ENCODE results near the gene HDAC11.
A peak's percentile ranks its signal among the peaks of the same experiment; 100 is the strongest.

Gene HDAC11

DNA sequence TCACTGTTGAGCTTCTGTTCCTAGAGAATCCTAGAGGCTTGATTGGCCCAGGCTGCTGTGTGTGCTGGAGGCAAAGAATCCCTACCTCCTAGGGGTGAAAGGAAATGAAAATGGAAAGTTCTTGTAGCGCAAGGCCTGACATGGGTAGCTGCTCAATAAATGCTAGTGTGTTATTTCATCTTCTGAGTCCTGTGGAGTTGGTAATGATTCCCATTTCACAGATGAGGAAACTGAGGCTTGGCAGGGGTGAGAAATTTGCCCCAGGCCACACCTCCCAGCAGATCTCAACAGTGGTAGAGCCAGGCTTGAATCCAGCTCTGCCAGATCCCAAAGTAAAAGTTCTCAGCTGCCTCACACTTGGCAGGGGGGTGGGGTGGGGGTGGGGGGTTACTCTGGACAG lies 26.1 kb downstream of the HDAC11 start:
- DNase-seq (ENCODE audit: low read depth), result no peak
- H3K4me3 ChIP-seq (ENCODE audit: low read length), result no peak overlapping the region
- TF ChIP-seq, protein P1, sequence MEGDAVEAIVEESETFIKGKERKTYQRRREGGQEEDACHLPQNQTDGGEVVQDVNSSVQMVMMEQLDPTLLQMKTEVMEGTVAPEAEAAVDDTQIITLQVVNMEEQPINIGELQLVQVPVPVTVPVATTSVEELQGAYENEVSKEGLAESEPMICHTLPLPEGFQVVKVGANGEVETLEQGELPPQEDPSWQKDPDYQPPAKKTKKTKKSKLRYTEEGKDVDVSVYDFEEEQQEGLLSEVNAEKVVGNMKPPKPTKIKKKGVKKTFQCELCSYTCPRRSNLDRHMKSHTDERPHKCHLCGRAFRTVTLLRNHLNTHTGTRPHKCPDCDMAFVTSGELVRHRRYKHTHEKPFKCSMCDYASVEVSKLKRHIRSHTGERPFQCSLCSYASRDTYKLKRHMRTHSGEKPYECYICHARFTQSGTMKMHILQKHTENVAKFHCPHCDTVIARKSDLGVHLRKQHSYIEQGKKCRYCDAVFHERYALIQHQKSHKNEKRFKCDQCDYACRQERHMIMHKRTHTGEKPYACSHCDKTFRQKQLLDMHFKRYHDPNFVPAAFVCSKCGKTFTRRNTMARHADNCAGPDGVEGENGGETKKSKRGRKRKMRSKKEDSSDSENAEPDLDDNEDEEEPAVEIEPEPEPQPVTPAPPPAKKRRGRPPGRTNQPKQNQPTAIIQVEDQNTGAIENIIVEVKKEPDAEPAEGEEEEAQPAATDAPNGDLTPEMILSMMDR (IDR thresholded peaks at IDR 0.05; ENCODE audit: insufficient read depth, low read depth, low read length, missing control alignments), result no peak

DNA sequence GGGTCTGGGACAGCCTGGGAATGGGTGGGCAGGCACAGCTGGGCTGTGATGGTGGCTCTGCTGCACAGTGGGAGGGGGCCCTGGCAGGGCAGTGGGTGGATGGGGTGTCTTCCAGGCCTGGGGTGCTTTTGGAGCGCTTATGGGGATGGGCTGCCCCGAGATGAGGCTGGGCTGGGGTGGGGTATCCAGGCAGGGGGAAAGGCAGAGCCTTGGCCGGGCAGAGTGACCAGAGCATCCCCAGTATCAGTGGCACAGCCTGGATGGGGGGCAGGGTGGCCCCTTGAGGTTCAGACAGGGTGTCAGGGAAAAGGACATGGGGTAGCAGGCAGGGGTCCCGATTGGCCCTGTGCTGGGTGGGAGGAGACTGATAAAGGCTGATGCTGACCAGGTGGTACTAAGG lies 26.6 kb downstream of the HDAC11 start:
- TF ChIP-seq, protein P1 (IDR thresholded peaks at IDR 0.05; ENCODE audit: insufficient read depth, low read depth, low read length, missing control alignments), result no peak
- no peak overlapping the region for H3K4me3 ChIP-seq (ENCODE audit: low read length)
- DNase-seq (ENCODE audit: low read depth), result no peak

DNA sequence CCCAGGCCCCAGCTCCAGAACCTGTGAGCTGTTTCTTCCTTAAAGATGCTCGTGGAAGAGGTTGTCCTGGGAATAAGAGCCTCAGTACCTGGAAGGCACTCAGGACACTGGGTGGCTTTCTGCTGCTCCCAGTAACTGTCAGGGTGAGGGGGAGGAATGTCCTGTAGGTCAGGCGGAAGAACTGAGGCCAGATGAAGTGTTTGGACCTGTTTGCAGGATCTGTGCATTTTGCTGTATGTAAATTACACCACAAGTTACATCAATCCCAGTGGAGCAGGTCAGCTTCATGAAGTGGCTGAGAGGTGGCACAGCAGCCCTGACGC lies 27.1 kb downstream of the HDAC11 start:
- no peak overlapping the region for H3K4me3 ChIP-seq (ENCODE audit: low read length)
- no peak for DNase-seq (ENCODE audit: low read depth)
- TF ChIP-seq, protein P1 (IDR thresholded peaks at IDR 0.05; ENCODE audit: insufficient read depth, low read depth, low read length, missing control alignments), result no peak

DNA sequence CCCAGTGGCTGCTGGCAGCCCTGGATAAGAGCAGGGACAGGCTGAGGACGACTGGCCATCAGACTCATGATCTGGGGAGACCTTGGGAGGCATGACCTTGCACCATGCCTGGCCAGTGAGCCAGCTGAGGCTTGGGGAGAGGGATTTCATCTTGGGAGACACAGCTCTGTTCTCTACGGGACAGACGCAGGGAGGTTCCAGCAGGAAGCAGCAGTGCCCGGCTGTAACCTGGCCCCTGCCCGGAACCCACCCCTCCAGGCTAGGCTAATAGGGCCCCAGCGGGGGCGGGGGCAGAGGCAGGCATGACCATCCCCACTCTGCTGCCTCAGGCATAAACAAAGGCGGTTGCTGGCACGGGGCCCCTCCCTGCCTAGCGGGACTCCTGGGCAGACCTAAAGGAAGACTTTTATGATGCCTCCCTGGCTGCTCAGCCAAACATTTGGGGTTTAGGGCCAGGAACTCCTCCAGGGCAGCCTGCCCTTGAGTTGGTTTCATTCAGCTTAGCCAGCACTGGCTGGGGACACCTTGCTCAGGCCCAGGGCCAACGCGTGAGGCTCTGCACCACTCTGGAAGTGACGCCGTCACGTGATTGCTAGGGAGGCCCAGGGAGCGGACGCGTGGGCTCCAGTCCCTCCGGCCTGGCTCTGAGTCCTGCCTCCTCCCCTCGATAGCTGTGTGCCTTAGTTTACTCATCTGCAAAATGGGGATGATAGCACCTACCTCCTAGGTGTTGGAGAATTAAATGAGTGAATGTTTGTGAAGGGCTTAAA lies 27.6 kb downstream of the HDAC11 start:
- TF ChIP-seq, protein P1 (IDR thresholded peaks at IDR 0.05; ENCODE audit: insufficient read depth, low read depth, low read length, missing control alignments), result no peak
- H3K4me3 ChIP-seq (ENCODE audit: low read length), result no peak overlapping the region

DNA sequence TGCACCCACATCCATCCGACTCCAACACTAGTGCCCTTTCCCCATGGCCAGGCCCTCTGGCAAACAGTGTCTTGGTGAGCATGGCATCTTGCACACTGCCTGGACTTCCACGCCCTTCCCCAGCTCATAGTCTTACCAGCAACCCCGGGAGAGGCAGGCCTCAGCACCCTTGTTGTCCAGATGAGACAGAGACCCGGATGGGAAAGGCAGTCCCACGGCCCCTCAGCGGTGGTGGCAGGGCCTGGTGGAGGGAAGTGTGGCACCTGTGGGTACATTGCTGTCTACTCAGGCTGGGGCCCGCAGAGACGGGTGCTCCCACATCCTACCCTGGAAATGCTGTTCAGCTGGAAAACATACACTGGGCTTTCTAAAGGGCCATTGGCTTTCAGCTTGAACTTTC lies 28.4 kb downstream of the HDAC11 start:
- TF ChIP-seq, protein P1 (IDR thresholded peaks at IDR 0.05; ENCODE audit: insufficient read depth, low read depth, low read length, missing control alignments), result no peak
- DNase-seq (ENCODE audit: low read depth), result no peak
- no peak overlapping the region for H3K4me3 ChIP-seq (ENCODE audit: low read length)

More for the DNA sequence above, 27.6 kb downstream of the HDAC11 start:
- DNase-seq (ENCODE audit: low read depth), result peak; percentile 32

DNA sequence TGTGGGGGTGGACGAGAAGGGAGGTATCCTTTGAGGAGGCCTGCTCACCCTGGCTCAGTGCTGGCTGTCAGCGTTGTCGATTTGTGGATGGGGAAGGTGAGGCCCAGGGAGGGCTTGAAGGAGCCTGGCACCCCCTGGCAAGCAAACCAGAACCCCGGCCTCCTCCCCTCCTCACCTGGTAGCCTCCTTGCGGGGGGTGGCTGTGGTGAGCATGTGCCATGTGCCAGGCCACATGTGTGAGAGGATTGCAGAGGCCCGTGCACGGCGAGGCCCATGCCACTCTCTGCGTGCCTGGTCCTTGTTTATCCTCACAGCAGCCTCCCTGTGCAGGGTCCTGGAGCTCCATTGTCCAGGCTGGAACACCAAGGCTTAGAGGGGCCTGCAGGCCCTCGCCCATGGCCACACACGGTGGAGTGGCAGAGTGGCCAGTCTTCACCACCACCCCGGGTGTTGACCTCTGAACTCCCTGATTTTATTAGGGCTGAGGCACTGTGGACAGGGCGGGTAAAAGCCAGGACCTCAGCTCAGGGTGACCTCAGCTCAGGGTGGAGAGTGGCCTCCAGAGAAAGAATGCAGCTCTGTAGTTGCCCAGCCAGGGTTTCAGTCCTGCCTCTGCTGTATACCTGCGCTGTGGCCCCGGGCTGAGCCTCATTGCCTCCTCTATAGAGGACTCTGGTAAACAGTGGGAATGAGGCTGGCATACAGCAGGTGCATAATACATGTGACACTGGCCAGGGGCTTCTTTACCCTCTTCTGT lies 29.1 kb downstream of the HDAC11 start:
- TF ChIP-seq, protein P1 (IDR thresholded peaks at IDR 0.05; ENCODE audit: insufficient read depth, low read depth, low read length, missing control alignments), result no peak
- DNase-seq (ENCODE audit: low read depth), result no peak
- no peak overlapping the region for H3K4me3 ChIP-seq (ENCODE audit: low read length)

Measured in epithelial cell of esophagus (primary cell).